GM12878 (cell line): ENCODE results near the gene TRPC4. TPM values are rescaled to one million over a fixed set of nuclear protein-coding genes. Genes with fewer than 3 reads are reported as not detected.

Experiments
- ATAC-seq: fragments of 200-7000 bp; cut with Tn5 transposase; 3 replicates; pipeline ENCODE4 v1.9.1; 2020; ENCODE audit warnings: mild to moderate bottlenecking, moderate library complexity
- BruUV-seq: library from RNA; stranded (reverse); fragments of 400-500 nt; replicated peaks from 2 replicates; lab custom pipeline; 2021; lab: Mats Ljungman, UMichigan
- CTCF ChIA-PET: fragments of 300-600 bp; sonication (Branson Sonifier 250); formaldehyde crosslinking; extraction: SDS; loops from one replicate; lab custom pipeline; 2021; ENCODE audit warnings: inconsistent platforms; lab: Yijun Ruan, JAX
- POLR2A ChIA-PET: fragments of 350-600 bp; formaldehyde crosslinking; extraction: SDS; loops from one replicate; lab custom pipeline; 2021; ENCODE audit warnings: inconsistent platforms; lab: Charles Lee
- RAD21 ChIA-PET: fragments of 300-600 bp; sonication (Branson Sonifier 250); formaldehyde crosslinking; loops from one replicate; lab custom pipeline; 2023; ENCODE audit warnings: antibody characterized with exemption; ENCODE audit not compliant: unreplicated experiment; lab: Charles Lee
- SMC1A ChIA-PET: fragments of 300-600 bp; sonication (Branson Sonifier 250); formaldehyde crosslinking; loops from one replicate; lab custom pipeline; 2023; ENCODE audit not compliant: unreplicated experiment, uncharacterized antibody; lab: Charles Lee
- DNase-seq: peaks from one replicate; pipeline ENCODE4 v3.0.0-alpha.2; 2011; ENCODE audit warnings: low read depth, low spot score
- FAIRE-seq: peaks from 3 replicates; lab custom pipeline; 2011; peaks lifted over from hg19 to GRCh38; lab: Jason Lieb, UNC
- H2AFZ ChIP-seq: 2 replicates; pipeline ENCODE4 v1.6.0; 2011; ENCODE audit warnings: low read depth, low read length, control low read depth; ENCODE audit not compliant: control insufficient read depth
- H3K27ac ChIP-seq: 2 replicates; pipeline ENCODE4 v1.5.1; 2011; ENCODE audit warnings: control low read depth; ENCODE audit not compliant: control insufficient read depth, insufficient read depth
- H3K27me3 ChIP-seq, 2 experiments: replicated peaks in 1 of 2; 2 replicates each; pipeline versions ENCODE4 v1.6.0 to v1.6.1; 2011; ENCODE audit warnings: low read length in 1 of 2; ENCODE audit not compliant: control insufficient read depth in 2 of 2, insufficient read depth in 2 of 2
- H3K36me3 ChIP-seq, 2 experiments: 2 replicates each; pipeline ENCODE4 v1.5.1; 2011; ENCODE audit warnings: low read length in 1 of 2; ENCODE audit not compliant: control insufficient read depth in 2 of 2, insufficient read depth in 2 of 2
- H3K4me1 ChIP-seq: 2 replicates; pipeline ENCODE4 v1.6.1; 2011; ENCODE audit warnings: mild to moderate bottlenecking, low read length, moderate library complexity, mixed read lengths; ENCODE audit not compliant: control insufficient read depth, insufficient read depth
- H3K4me2 ChIP-seq: 2 replicates; pipeline ENCODE4 v1.6.0; 2011; ENCODE audit warnings: control low read depth; ENCODE audit not compliant: control insufficient read depth, insufficient read depth
- H3K4me3 ChIP-seq: fragments of 200-600 bp; sonication (generic); 2 replicates; pipeline ENCODE4 v1.5.1; 2016
- H3K79me2 ChIP-seq: 2 replicates; pipeline ENCODE4 v1.6.0; 2011; ENCODE audit warnings: low read length; ENCODE audit not compliant: control insufficient read depth, insufficient read depth
- H3K9ac ChIP-seq: 2 replicates; pipeline ENCODE4 v1.8.0; 2011; ENCODE audit warnings: low read length, control low read depth, mixed read lengths; ENCODE audit not compliant: control insufficient read depth, insufficient read depth
- H3K9me3 ChIP-seq: replicated peaks from 3 replicates; pipeline ENCODE4 v1.5.1; 2011; ENCODE audit warnings: mild to moderate bottlenecking, low read length; ENCODE audit not compliant: control insufficient read depth, insufficient read depth
- H4K20me1 ChIP-seq: 2 replicates; pipeline ENCODE4 v1.6.0; 2011; ENCODE audit not compliant: control insufficient read depth, insufficient read depth
- CHD1 ChIP-seq: IDR thresholded peaks from 2 replicates; pipeline ENCODE4 v1.6.1; 2012; ENCODE audit warnings: low read depth, low read length, improper control_type of control experiment
- HDAC2 ChIP-seq: fragments of 200-600 bp; sonication (generic); IDR thresholded peaks from 2 replicates; pipeline ENCODE4 v1.6.1; 2017
- IKZF1 ChIP-seq: fragments of 450-650 bp; conservative IDR thresholded peaks from 2 replicates; pipeline ENCODE4 v1.6.1; 2017; ENCODE audit warnings: antibody characterized with exemption, mild to moderate bottlenecking
- JUNB ChIP-seq: IDR thresholded peaks from 2 replicates; pipeline ENCODE4 v1.6.1; 2016; ENCODE audit warnings: antibody characterized with exemption, mild to moderate bottlenecking
- MYC ChIP-seq: IDR thresholded peaks from 2 replicates; pipeline ENCODE4 v1.6.1; 2011; ENCODE audit warnings: mild to moderate bottlenecking, low read length, moderate library complexity, inconsistent platforms; ENCODE audit not compliant: insufficient read depth, insufficient replicate concordance, insufficient read length, severe bottlenecking
- NBN ChIP-seq: fragments of 450-650 bp; IDR thresholded peaks from 2 replicates; pipeline ENCODE4 v1.6.1; 2016
- NKRF ChIP-seq: fragments of 450-650 bp; conservative IDR thresholded peaks from 2 replicates; pipeline ENCODE4 v1.6.1; 2017; ENCODE audit warnings: mild to moderate bottlenecking, moderate library complexity
- POLR2AphosphoS2 ChIP-seq: IDR thresholded peaks from 2 replicates; pipeline ENCODE4 v1.6.1; 2011; ENCODE audit warnings: low read depth, mild to moderate bottlenecking, low read length, improper control_type of control experiment, moderate library complexity
- RAD51 ChIP-seq: fragments of 450-650 bp; IDR thresholded peaks from 2 replicates; pipeline ENCODE4 v1.6.1; 2016; ENCODE audit warnings: moderate library complexity, mild to moderate bottlenecking, inconsistent platforms
- RELA ChIP-seq: fragments of 450-650 bp; IDR thresholded peaks from 2 replicates; pipeline ENCODE4 v1.8.0; 2014; ENCODE audit warnings: borderline replicate concordance; ENCODE audit not compliant: partially characterized antibody
- SP1 ChIP-seq: IDR thresholded peaks from one replicate; pipeline ENCODE4 v1.6.1; 2011; ENCODE audit warnings: low read depth, low read length
- SUZ12 ChIP-seq: fragments of 200-600 bp; sonication (generic); IDR thresholded peaks from one replicate; pipeline ENCODE4 v1.6.1; 2018; ENCODE audit warnings: antibody characterized with exemption, mild to moderate bottlenecking; ENCODE audit not compliant: unreplicated experiment
- TCF3 ChIP-seq: IDR thresholded peaks from 2 replicates; pipeline ENCODE4 v1.6.1; 2012; ENCODE audit warnings: low read depth, mild to moderate bottlenecking, low read length, borderline replicate concordance; ENCODE audit not compliant: insufficient read depth
- ZBED1 ChIP-seq: IDR thresholded peaks from 2 replicates; pipeline ENCODE4 v1.6.1; 2016; ENCODE audit warnings: borderline replicate concordance
- WGBS: methylation state at CpG from one replicate; pipeline ENCODE4 v1.1.6; 2016; ENCODE audit warnings: low lambda C conversion rate; ENCODE audit not compliant: insufficient replicate concordance, insufficient coverage; ENCODE audit errors: missing lambda C conversion rate; 5-methylcytosine and 5-hydroxymethylcytosine counted together
- in situ Hi-C: fragments of 300-500 bp; cut with MboI; formaldehyde crosslinking; loops from 9 replicates; pipeline ENCODE4 v1.14.3; 2018; ENCODE audit warnings: mixed read lengths
- intact Hi-C: fragments of 100-400 bp; cut with micrococcal nuclease; formaldehyde crosslinking; loops from one replicate; pipeline ENCODE4 v1.14.2; 2022; ENCODE audit not compliant: unreplicated experiment
- polyA plus RNA-seq, 11 experiments: library from polyadenylated mRNA; depleted of rRNA in 4 of 11; unstranded in 6 of 11; stranded (reverse) in 5 of 11; fragments of >200 nt; fragmentation: Nextera tagmentation in 4 of 11; fragmentation: Illumina TruSeq in 1 of 11; extraction: Ambion mirVana in 4 of 11; extraction: Trizol in 1 of 11; gene quantifications; 1 replicate in 1 of 11; 2 replicates in 10 of 11; pipeline versions ENCODE4 v1.2.1 to v1.2.3, GENCODE V29; 2011 to 2016; ENCODE audit warnings: inconsistent platforms in 2 of 11, missing spikeins in 2 of 11, low read depth in 1 of 11
- total RNA-seq, 4 experiments: library from RNA; depleted of rRNA in 3 of 4; stranded (reverse); fragments of >200 nt in 3 of 4; fragmentation: Illumina TruSeq in 1 of 4; extraction: Trizol in 1 of 4; gene quantifications; 2 replicates each; pipeline versions ENCODE4 v1.2.1 to v1.2.3, GENCODE V29; 2013 to 2021

TRPC4 gene
- total and polyA plus RNA-seq, 10 of the 15 experiments (the other 5 are each of a cell fraction or from before 2014, with no cell fraction given), result not detected

GRCh38 chr13:37791699-37792098, 77.9 kb downstream of the TRPC4 start:
- DNase-seq (no peak), ATAC-seq (no peak), FAIRE-seq (no peak)
- intact Hi-C loops, result no loop called here
- POLR2A ChIA-PET, result no interaction called here
- no peaks in the 10 kb centered on the region for H3K36me3 ChIP-seq
- H4K20me1 ChIP-seq, result no peaks in the 10 kb centered on the region
- CTCF ChIA-PET, result no interaction called here
- no TSS peak for BruUV-seq
- no peak overlapping the region for H2AFZ ChIP-seq
- H3K4me3 ChIP-seq, result no peak overlapping the region
- in situ Hi-C loops, result no loop called here
- no peak overlapping the region for H3K27ac ChIP-seq
- RAD21 ChIA-PET, result no interaction called here
- WGBS, result 88% methylated on average over 2 of the region's 2 CpGs
- no peaks in the 10 kb centered on the region for H3K79me2 ChIP-seq
- no peak overlapping the region for H3K9ac ChIP-seq
- no peak overlapping the region for H3K4me2 ChIP-seq
- no peaks in the 10 kb centered on the region for H3K9me3 ChIP-seq
- no peaks in the 10 kb centered on the region for H3K27me3 ChIP-seq
- SMC1A ChIA-PET, result no interaction called here
- H3K4me1 ChIP-seq, result no peaks in the 10 kb centered on the region
- no peak for TF ChIP-seq MYC
- no peak for TF ChIP-seq NBN
- no peak for TF ChIP-seq IKZF1
- no peak for TF ChIP-seq TCF3
- TF ChIP-seq SP1, result no peak
- no peak for TF ChIP-seq SUZ12
- TF ChIP-seq POLR2AphosphoS2, result no peak
- no peak for TF ChIP-seq HDAC2
- no peak for TF ChIP-seq ZBED1
- no peak for TF ChIP-seq RAD51
- no peak for TF ChIP-seq CHD1

DNA sequence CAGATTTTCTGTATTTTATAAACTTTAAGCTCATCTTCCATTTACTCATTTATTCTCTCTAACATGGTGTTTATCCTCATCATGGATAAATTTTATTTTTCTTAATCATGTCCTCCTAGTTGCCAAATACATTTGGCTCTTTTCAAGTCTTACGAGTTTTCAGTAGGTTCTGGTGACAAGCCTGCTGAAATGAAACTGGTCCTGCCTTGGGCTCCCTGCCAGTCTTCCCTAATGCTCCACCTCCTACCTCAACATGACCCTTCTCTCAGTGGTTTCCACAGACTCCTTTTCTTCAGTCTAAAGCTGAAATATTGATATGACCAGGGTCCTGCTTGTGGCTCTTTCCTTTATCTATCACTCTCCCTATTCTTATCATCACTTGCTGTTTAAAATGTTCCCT, 81.2 kb downstream of the TRPC4 start:
- no peak overlapping the region for H2AFZ ChIP-seq
- no peaks in the 10 kb centered on the region for H3K36me3 ChIP-seq
- no peaks in the 10 kb centered on the region for H3K9me3 ChIP-seq
- CTCF ChIA-PET, result no interaction called here
- intact Hi-C loops, result no loop called here
- no TSS peak for BruUV-seq
- H3K4me2 ChIP-seq, result no peak overlapping the region
- no peak overlapping the region for H3K4me3 ChIP-seq
- POLR2A ChIA-PET, result no interaction called here
- RAD21 ChIA-PET, result no interaction called here
- DNase-seq (no peak), ATAC-seq (no peak), FAIRE-seq (no peak)
- H3K4me1 ChIP-seq, result no peaks in the 10 kb centered on the region
- SMC1A ChIA-PET, result no interaction called here
- no peaks in the 10 kb centered on the region for H3K27me3 ChIP-seq
- H3K27ac ChIP-seq, result no peak overlapping the region
- H3K9ac ChIP-seq, result no peak overlapping the region
- in situ Hi-C loops, result no loop called here
- H3K79me2 ChIP-seq, result no peaks in the 10 kb centered on the region
- H4K20me1 ChIP-seq, result no peaks in the 10 kb centered on the region
- 22% methylated on average over 1 of the region's 1 CpG for WGBS
- no peak for TF ChIP-seq ZBED1
- TF ChIP-seq RELA, result no peak
- TF ChIP-seq NKRF, result no peak
- TF ChIP-seq JUNB, result no peak
